A204.1 (cell line): ENCODE results near the gene DSG2.
"Not testable (repeated sequence)": the region's sequence is repeated elsewhere in the genome, so short reads cannot be mapped to it uniquely, and the experiment has no call there.

Source experiments
- FAIRE-seq: peaks from 2 replicates; lab custom pipeline; 2012; peaks lifted over from hg19 to GRCh38; lab: Jason Lieb, UNC

Gene DSG2

DNA sequence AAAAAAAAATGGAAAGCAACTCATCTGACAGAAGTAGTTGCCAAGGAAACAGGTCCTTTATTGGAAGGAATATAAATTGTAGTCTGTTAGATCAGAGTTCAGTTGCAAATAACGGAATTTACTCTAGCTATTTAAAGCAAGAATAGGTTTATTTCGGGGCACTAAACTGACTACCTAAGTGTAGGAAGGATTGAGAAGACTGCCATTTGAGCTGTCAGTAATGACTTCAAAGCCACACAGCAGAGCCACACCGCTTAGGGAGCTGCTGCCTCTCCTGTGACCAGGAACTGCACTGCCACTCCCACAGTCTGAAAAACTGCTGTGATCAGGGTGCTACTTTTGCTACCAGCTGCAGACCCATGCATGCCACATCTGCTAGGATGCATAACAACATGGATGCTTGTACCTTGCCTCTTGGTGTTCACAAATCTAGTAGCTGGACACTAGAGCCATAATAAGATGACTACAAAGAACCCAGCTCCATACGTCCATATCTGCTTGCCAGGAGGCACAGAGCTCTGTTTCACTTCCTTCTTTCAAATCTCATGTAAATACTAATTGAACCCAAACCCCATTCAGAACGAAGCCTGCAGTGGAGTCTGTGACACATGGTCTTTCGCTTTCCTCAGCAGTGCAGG is 2.2 kb downstream of the DSG2 start:
- no peak for FAIRE-seq

DNA sequence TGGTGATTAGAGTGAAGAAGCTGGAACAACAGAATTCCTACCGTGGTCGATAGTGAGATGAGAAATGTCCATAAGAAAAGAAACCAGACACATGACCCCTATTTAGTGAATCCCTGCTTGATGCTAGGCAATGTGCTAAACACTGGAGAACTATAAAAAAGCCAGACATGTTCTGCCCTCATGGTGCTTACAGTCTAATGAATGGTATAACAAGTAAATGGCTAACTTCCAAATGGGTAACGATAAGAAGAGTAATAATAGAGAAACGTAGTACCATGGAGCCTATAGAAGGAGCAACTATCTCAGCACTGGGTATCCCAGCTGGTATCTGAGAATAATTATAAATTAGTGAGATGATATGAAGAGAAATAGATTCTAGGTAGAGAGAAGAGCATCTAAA is 5.0 kb downstream of the DSG2 start:
- no peak for FAIRE-seq

DNA sequence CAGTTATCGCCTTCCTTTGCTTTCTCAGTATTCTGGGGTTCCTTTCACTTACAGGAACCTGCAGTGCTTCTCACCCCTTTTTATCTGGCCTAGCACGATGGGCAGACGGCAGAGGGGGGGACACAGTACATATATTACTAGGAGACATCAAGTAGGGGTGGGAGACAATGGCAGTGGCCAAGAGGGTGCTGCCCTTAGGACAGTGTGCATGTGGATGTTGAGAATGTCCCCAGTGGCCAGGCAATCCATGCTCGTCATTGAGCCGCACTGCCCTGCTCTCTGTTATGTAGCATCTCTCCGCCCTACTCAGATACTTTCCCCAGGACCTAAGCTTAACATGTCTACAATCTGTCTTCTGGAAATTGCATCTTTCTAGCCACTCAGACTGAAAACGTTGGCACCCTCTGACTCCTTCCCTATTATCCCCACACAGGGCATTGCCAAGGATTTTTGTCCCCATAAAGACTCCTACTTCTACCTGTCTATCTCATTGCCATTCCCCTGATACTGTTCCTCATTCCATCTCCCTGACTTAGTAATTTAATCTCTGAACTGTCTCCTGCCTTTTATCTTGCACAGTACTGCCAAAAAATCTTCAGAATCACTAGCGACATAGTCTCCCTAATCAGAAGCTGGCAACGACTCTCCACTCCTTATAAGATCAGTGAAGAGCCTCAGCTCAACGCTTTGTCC is 6.6 kb downstream of the DSG2 start:
- no peak for FAIRE-seq

DNA sequence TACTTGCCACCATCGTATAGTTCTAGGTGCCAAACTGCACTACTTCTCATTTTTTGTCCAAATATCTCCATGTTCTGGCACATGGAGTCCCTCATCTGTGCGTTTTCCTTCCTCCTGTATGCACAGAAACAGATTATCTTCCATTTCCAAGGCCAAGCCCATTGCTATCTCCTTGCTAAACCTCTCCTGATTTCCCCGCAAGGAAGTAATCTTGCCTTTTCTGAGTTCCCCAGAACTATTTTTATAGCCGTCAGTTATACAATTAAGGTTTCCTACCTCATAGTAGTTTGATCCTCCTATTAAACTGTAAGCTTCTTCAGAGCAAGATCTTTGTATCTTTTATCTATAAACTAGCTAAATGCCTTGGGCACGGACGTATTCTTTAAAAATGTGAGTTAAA is 7.2 kb downstream of the DSG2 start:
- no peak for FAIRE-seq

DNA sequence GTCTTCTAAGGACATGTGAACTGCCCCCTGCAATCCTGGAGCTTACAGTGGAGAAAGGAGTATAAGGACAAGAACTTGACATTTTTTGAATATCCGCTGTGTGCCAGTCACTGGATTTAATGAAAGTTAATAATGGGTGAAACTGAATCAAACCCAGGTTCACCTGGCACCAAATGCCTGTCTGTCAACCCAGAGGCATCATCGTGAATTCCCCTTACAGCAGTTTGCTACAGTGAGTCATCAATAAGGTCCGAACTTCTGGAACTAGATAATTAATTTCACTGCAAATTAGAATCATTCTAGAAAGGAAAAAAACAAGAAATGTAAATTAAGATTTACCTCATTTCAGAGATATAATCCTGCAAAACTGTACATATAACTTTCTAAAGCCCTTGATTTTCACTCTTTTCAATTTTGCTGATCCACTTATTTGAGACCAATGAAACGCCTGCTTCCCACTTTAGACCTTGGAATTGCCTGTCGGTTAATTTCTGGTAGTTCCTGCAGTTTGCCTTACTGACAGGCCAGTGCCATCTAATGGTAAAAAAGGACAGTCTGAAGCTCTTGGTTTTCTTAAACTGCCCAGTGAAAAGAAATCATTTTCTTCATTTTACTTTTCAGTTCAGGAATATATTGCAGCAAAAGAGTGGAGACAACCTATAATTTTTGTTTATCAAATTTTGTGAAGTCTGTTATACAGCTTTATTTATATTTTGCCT is 8.2 kb downstream of the DSG2 start:
- FAIRE-seq = peak; percentile 29

DNA sequence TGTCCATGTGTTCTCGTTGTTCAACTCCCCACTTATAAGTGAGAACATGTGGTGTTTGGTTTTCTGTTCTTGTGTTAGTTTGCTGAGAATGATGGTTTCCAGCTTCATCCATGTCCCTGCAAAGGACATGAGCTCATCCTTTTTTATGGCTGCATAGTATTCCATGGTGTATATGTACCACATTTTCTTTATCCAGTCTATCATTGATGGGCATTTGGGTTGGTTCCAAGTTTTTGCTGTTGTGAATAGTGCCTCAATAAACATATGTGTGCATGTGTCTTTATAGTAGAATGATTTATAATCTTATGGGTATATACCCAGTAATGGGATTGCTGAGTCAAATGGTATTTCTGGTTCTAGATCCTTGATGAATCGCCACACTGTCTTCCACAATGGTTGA is 9.1 kb downstream of the DSG2 start:
- not testable (repeated sequence) for FAIRE-seq

DNA sequence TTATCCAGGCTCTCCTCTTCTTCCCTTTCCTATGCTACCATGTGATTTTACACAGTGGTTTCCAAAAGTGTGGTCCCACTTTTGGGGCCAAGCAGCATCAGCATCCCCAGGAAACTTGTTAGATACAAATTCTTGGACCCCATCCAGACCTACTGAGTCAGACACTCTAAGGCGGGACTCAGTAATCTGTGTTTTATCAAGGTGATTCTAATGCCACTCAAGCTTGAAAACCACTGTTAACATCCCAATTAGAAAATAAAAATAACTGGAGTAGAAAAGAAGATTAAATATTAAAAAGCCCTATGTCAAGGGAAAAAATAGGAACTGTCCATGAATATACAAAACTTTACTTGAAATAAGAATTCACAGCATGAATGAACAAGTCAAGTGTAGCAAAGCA is 10.8 kb downstream of the DSG2 start:
- no peak for FAIRE-seq

DNA sequence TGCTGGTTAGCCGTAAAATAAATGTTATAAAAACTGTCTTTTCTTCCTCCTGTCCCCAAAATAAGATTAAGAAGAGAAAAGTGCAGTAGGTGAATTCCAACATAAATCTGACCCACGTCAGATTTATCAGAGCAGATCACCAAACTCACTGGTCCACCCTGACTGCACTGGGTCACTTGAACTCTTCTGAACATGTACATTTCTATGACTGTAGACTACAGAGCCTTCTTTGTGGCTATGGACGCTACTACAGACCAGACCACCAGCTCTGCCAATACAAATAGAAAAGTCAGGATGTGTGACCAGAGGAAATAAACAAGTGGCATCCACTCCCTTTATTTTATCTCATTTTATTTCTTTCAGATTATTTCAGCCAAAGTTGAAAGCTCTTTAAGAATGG is 11.6 kb downstream of the DSG2 start:
- no peak for FAIRE-seq

DNA sequence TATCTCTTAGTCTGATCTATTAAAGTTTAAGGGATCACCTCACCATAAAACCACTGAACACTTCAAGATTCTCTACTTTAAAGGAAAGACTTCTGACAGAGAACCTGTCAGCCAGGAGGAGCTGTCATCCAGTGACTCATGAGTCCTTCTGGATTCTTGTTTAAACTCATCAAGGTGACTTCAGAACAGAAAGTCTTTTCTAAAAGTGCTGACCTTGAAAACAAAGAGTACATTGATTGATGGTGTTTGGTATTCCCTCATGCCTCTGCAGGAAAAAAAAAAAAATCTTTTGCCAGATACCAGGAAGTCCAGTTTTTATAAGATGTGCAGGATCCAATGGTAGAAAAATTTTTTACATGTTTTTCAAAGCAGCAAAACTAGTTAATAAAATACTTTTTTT is 12.3 kb downstream of the DSG2 start:
- no peak for FAIRE-seq

DNA sequence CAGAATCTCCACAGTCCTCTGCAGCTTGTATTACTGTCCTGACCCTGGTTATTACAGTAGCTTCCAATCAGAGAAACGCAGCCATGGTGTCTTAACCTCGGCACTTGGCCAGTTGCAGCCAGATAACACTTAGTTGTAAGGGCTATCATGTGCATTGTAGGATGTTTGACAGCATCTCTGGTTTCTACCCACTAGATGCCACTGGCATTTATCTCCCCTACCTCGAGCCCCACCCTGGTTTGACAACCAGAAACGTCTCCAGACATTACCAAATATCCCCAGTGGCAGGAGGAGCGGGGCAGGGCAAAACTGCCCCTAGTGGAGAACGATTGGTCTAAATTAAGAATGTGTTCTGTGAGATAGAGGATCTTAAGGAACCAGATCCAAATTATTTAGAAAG is 13.1 kb downstream of the DSG2 start:
- no peak for FAIRE-seq

DNA sequence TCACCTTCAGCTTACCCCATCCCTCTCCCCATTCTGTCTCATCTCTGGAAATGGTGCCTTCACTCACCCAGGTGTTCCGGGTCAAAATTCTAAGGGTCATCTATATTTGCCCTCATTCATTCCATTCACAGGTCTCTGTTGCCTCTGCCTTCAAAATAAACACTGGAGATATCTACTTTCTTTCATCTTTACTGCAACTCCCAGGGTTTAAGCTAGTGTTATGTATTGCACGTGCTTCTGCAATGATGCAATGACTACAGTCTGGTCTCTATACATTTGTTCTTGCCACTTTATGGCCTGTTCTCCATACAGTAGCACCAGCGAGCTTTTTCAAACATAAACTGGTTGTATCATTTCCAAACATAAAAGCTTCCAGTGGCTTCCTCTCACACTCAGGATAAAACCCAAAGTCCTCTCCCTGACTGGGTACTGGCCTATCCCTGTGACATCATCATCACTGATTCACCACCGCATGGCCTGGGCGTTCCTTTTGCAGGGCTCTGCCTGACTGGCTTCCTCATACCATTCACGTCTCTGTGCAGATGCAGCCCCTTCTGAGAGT is 14.3 kb downstream of the DSG2 start:
- FAIRE-seq = no peak

DNA sequence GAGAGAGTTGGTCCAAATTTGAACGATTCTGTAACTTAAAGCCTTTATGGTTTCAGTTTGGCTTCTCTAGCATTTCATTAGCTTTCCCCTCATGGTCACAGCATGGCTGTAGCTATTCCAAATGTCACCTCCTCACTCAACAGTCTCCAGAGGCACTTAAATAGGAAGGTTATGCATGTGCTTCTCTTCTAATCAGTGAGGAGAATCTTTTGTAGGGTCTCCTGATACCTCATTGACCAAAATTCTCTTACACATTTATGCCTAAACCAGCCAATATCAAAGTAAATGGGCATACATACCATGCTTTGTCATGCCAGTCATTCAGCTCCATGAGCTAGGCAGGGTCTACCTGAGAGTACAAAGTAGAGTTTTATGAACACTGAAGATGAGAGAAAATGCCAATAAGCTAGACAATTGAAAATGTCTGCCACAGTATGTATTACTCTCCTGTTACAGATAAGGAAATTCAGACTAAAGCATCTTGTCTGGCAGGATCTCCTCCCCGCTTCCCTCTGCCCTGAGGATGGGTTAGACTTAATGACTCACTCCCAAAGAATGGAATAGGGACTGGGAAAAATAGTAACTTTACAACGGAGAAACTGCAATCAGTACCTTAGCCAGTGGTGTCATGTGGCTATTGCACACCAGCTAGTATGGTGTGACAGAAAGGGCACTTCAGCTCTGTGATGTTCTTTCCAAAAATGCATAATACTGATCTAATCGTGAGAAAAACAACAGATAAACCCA is 15.4 kb downstream of the DSG2 start:
- no peak for FAIRE-seq

DNA sequence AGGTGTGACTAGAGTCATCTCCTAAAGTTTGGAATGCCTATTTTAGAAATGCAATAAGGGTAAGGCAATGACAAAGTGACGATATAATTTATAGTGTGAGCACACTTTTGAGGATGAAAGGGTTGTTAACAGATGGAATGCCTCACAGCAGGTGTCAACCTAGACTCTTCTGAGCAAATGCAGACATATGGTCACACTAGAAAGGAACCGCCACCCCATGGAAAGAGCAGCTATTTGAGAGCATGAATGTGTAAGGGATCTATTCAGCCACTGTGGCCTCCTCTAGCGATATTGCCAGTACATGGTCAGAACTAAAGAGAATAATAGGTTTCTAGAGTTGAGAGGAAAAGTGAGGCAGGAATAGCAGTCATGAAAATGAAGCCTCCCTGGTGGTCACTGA is 18.5 kb downstream of the DSG2 start:
- no peak for FAIRE-seq

DNA sequence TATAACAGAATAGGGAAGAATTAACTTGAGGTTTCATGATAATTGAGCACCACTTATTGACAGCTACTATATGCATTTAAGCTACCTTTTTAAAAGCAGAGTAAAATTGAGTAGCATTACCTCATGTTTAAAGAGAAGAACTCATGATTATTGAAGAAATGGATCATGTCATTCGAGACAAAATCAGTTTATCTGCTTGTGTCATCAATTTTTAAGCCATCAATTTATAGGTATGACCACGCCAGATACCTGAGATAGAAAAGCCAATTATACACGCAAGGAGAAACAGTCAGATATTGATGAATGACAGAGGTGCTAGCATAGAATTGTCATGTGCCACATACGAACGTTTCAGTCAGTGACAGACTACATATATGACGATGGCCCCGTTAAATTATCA is 28.4 kb downstream of the DSG2 start:
- no peak for FAIRE-seq

DNA sequence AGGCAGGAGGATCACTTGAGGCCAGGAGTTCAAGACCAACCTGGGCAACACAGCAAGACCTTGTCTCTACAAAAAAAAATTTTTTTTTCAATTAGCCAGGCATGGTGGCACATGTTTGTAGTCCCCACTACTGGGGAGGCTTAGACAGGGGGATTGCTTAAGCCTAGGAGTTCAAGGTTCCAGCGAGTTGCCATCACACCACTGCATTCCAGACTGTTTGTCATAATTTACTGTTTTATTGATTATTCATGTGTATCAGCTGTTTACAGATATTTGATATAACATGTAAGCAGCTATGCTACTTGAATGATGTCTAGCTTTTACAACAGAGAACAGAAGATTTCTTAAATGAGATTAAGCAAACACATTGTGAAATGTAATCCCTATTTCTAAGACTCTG is 35.3 kb downstream of the DSG2 start:
- no peak for FAIRE-seq

DNA sequence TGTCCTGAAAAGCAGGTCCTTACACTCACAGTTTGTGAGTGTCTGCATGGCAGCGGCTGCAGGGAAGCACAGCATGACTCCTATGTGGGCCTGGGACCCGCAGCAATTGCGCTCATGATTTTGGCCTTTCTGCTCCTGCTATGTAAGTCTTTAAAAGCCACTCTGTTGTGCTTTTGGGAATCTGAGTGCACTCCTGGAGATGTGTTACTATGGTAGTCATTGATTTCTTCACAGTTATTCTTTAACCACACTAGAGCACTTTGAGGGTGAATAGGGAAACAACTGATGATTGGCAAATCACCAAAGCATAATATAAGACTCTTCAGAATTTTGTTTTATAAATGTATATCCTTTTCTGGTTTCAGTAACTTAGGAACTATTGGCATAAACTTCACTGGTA is 40.9 kb downstream of the DSG2 start:
- no peak for FAIRE-seq

DNA sequence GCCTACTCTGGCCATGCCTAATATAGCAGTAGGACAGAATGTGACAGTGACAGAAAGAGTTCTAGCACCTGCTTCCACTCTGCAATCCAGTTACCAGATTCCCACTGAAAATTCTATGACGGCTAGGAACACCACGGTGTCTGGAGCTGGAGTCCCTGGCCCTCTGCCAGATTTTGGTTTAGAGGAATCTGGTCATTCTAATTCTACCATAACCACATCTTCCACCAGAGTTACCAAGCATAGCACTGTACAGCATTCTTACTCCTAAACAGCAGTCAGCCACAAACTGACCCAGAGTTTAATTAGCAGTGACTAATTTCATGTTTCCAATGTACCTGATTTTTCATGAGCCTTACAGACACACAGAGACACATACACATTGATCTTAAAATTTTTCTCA is 48.5 kb downstream of the DSG2 start:
- no peak for FAIRE-seq

DNA sequence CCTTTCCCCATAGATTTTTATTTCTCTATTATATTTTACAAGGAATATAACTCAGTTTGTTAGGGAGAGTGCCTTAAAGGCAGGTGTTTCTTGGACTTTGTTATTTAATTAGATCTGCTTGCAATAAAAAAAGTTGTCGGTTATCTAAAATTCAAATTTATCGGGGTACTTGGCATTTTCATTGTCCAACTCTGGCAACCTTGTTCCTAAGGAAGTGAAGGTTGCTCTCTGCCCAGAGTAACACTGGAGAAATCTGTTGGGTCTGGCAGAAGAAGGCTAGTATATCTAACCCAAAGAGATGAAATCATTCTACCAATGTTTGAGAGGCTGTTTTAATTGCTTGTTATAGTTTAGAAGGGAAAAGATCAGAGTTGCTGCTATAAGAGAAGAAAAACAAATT is 50.9 kb downstream of the DSG2 start:
- no peak for FAIRE-seq

DNA sequence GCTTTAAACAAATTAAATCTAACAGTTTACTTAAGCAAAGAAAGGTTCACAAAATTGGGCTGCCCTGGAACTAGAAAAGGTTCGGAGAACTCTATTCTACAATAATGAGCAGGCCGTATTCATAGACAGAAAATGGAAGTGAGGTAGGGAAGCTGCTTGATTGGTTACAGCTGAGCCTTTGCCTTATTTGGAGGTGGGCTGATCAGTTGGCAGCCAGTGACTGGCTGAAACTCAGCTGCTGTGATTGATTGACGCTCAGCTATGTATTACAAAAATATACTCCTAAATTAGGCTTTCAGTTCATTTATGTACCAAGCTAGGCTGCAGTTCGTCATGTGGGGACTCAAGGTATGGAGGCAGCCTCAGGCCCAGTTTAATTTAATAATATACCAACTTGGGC is 51.4 kb downstream of the DSG2 start:
- no peak for FAIRE-seq

DNA sequence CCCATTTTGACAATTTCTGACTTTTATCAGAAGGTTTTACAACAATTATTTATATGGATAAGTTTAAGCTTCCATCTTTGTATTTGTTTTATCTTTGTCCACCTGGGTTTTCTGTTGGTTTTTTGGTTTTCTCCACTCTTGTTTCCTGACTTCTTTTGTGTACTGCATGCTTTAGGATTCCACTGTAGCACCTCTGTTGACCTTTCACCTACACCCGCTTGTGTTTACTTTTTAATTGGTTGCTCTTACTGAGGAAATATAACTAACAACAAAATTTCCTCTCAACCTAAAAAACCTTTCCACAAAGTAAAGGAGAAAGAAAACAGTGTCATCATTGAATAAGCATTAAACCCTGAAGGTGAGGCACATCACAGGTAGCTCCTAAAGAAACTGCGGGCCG is 53.9 kb downstream of the DSG2 start:
- FAIRE-seq = no peak

DNA sequence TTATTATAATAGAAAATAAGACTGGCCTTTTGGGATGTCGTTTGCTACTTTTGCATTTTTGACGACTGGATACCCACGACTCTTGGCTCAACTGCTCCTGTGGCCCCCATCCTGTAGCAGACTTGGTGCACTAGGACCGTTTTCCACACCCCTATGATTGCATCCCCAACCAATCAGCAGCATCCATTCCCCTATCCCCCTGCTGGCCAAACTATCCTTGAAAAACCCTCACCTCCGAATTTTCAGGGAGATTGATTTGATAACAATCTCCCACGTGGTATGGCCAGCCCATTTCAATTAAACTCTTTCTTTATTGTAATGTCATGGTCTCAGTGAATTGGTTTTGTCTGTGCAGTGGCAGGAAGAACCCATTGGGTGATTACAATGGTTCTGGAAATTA is 55.8 kb downstream of the DSG2 start:
- no peak for FAIRE-seq

DNA sequence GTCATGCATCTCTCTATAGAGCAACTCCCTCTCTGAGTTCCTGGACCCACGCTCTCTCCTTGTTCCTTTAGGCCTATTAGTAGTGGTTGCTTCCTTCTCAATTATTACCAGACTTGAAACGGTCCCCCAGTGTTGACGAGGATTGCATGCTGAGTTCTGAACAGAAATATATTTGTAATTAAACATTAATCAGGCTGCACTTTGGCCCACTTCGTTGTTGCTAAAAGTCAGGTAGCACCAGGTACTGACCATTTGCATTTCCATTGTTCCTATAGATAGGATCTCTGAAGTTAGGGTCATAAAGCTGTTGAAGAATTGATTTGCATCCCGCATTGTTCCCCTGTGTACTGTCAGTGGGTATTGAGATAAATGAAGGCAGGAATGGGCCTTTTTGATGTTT is 56.8 kb downstream of the DSG2 start:
- FAIRE-seq = no peak
